CD4-positive, alpha-beta T cell (primary cell): ENCODE measurements around the gene LLGL2. TPM values are rescaled to one million over a fixed set of nuclear protein-coding genes. Genes with fewer than 3 reads are reported as not detected.

Source experiments
- ATAC-seq: fragments of 200-7000 bp; cut with Tn5 transposase; one replicate; pipeline ENCODE4 v1.10.0; 2022; ENCODE audit warnings: mild to moderate bottlenecking; ENCODE audit not compliant: poor library complexity
- CTCF ChIA-PET: fragments of 350-600 bp; sonication (Branson Sonifier 250); formaldehyde crosslinking; loops from one replicate; lab custom pipeline; 2021; ENCODE audit warnings: antibody characterized with exemption, inconsistent platforms; lab: Charles Lee
- POLR2A ChIA-PET: fragments of 350-600 bp; sonication (Branson Sonifier 250); formaldehyde crosslinking; loops from one replicate; lab custom pipeline; 2021; ENCODE audit warnings: antibody characterized with exemption, inconsistent platforms; lab: Charles Lee
- DNase-seq, 14 experiments: peaks; one replicate each; pipeline ENCODE4 v3.0.0-alpha.2; 2013 to 2020; ENCODE audit warnings: mixed read lengths in 2 of 14
- H3K27ac ChIP-seq, 2 donors: one replicate each; pipeline versions ENCODE4 v1.5.1 to v1.7.0; 2013; ENCODE audit warnings: low read length in 2 of 2, low read depth in 1 of 2, mild to moderate bottlenecking in 1 of 2
- H3K27me3 ChIP-seq, 2 experiments: 1 replicate in 1 of 2; 2 replicates in 1 of 2; pipeline versions ENCODE4 v1.6.1 to v1.7.0; 2013; ENCODE audit warnings: low read length in 2 of 2, control low read depth in 1 of 2, mild to moderate bottlenecking in 1 of 2, moderate library complexity in 1 of 2; ENCODE audit not compliant: insufficient read depth in 2 of 2, control insufficient read depth in 1 of 2
- H3K36me3 ChIP-seq: one replicate; pipeline ENCODE4 v1.6.1; 2013; ENCODE audit warnings: low read length, control low read depth; ENCODE audit not compliant: insufficient read depth
- H3K4me1 ChIP-seq: one replicate; pipeline ENCODE4 v1.6.1; 2013; ENCODE audit warnings: low read length, control low read depth; ENCODE audit not compliant: insufficient read depth
- H3K4me3 ChIP-seq: one replicate; pipeline ENCODE4 v1.5.1; 2013; ENCODE audit warnings: mild to moderate bottlenecking, low read length, moderate library complexity
- H3K9me3 ChIP-seq, 2 experiments: 1 replicate in 1 of 2; 2 replicates in 1 of 2; pipeline versions ENCODE4 v1.6.1 to v1.7.0; 2013; ENCODE audit warnings: low read length in 2 of 2, mild to moderate bottlenecking in 2 of 2, control low read depth in 1 of 2, moderate library complexity in 1 of 2; ENCODE audit not compliant: control insufficient read depth in 1 of 2, insufficient read depth in 1 of 2
- H3K27ac Mint-ChIP-seq: one replicate; pipeline ENCODE4 v1.8.0; 2020; ENCODE audit warnings: mixed read lengths
- H3K27me3 Mint-ChIP-seq: one replicate; pipeline ENCODE4 v1.8.0; 2021; ENCODE audit warnings: mixed read lengths
- H3K36me3 Mint-ChIP-seq: one replicate; pipeline ENCODE4 v1.8.0; 2021; ENCODE audit warnings: low read depth, mixed read lengths
- H3K4me1 Mint-ChIP-seq: one replicate; pipeline ENCODE4 v1.8.0; 2021; ENCODE audit warnings: low read depth, mixed read lengths
- H3K4me3 Mint-ChIP-seq: one replicate; pipeline ENCODE4 v1.8.0; 2020; ENCODE audit warnings: mild to moderate bottlenecking, mixed read lengths
- H3K9me3 Mint-ChIP-seq: one replicate; pipeline ENCODE4 v1.8.0; 2020; ENCODE audit warnings: mixed read lengths
- CTCF ChIP-seq: fragments of 200-600 bp; IDR thresholded peaks from one replicate; pipeline ENCODE4 v1.8.0; 2022; ENCODE audit warnings: antibody characterized with exemption, mild to moderate bottlenecking
- intact Hi-C, 2 experiments: fragments of 100-400 bp; cut with DNase I in 1 of 2; cut with micrococcal nuclease in 1 of 2; formaldehyde crosslinking; loops; one replicate each; pipeline versions ENCODE4 v1.15.1 to v1.9.0; 2023 to 2025; cut with DNase I, micrococcal nuclease
- total RNA-seq, 174 experiments: library from RNA in 2 of 174; stranded (reverse) in 2 of 174; gene quantifications; one replicate each; pipeline ENCODE4 v1.2.3 and lab custom pipeline; 2021 to 2026

Gene LLGL2
- total RNA-seq, 2 experiments from 2014 or later, result 31.2 to 34.2 TPM

GRCh38 chr17:75571197-75571884 lies 45.8 kb downstream of the LLGL2 start:
- no peak for TF ChIP-seq CTCF
- no peak overlapping the region for H3K27ac Mint-ChIP-seq
- intact Hi-C loops, result no loop called here
- H3K4me3 Mint-ChIP-seq, result no peak overlapping the region
- ATAC-seq (no peak), DNase-seq (peak in 3 of 14 experiments; percentile 30 to 76 (median 61))
- Histone ChIP-seq H3K4me1 (peaks cover 6% of the 10 kb centered on the region), H3K27ac (no peak overlapping the region), H3K36me3 (peaks cover 12% of the 10 kb centered on the region), H3K4me3 (no peak overlapping the region), H3K9me3 (no peaks in the 10 kb centered on the region), H3K27me3 (no peaks in the 10 kb centered on the region)
- POLR2A ChIA-PET, result no interaction called here
- CTCF ChIA-PET, result no interaction called here
- peaks cover 3% of the 10 kb centered on the region for H3K36me3 Mint-ChIP-seq
- H3K27me3 Mint-ChIP-seq, result no peaks in the 10 kb centered on the region
- no peaks in the 10 kb centered on the region for H3K4me1 Mint-ChIP-seq
- no peaks in the 10 kb centered on the region for H3K9me3 Mint-ChIP-seq

- H3K4me3 Mint-ChIP-seq, result no peak overlapping the region
- Histone ChIP-seq H3K36me3 (peaks cover 10% of the 10 kb centered on the region), H3K27me3 (no peaks in the 10 kb centered on the region), H3K4me1 (peaks cover 6% of the 10 kb centered on the region), H3K27ac (no peak overlapping the region), H3K4me3 (no peak overlapping the region), H3K9me3 (no peaks in the 10 kb centered on the region)
- no peak for TF ChIP-seq CTCF
- no peaks in the 10 kb centered on the region for H3K27me3 Mint-ChIP-seq
- no peak overlapping the region for H3K27ac Mint-ChIP-seq
- ChIA-PET CTCF (no interaction called here), POLR2A (no interaction called here)
- intact Hi-C loops, result no loop called here
- DNase-seq (no peak), ATAC-seq (no peak)
- no peaks in the 10 kb centered on the region for H3K9me3 Mint-ChIP-seq
- H3K4me1 Mint-ChIP-seq, result no peaks in the 10 kb centered on the region
- no peaks in the 10 kb centered on the region for H3K36me3 Mint-ChIP-seq
These were observed 46.4 kb downstream of the LLGL2 start for GRCh38 chr17:75571885-75572215.

- ChIA-PET CTCF (no interaction called here), POLR2A (interaction anchor here (0.6 kb wide), 1 partner anchor 459 kb away, joined by 4 read pairs; no protein-coding TSS in a partner anchor)
- H3K9me3 ChIP-seq, result no peaks in the 10 kb centered on the region
- Mint-ChIP-seq H3K36me3 (no peaks in the 10 kb centered on the region), H3K4me3 (no peak overlapping the region), H3K9me3 (no peaks in the 10 kb centered on the region), H3K4me1 (no peaks in the 10 kb centered on the region), H3K27ac (no peak overlapping the region), H3K27me3 (no peaks in the 10 kb centered on the region)
- ATAC-seq, result no peak
- no peak for TF ChIP-seq CTCF
- H3K36me3 ChIP-seq, result peaks cover 10% of the 10 kb centered on the region
- no peak overlapping the region for H3K4me3 ChIP-seq
- peaks cover 6% of the 10 kb centered on the region for H3K4me1 ChIP-seq
- H3K27ac ChIP-seq, result no peak overlapping the region
- H3K27me3 ChIP-seq, result no peaks in the 10 kb centered on the region
- intact Hi-C loops, result no loop called here
- peak in 1 of 14 experiments; percentile 31 for DNase-seq
These were observed 47.4 kb downstream of the LLGL2 start for GRCh38 chr17:75572713-75573539.
